ENCODE results near the gene RFX1.

GRCh38 chr19:13938301-13939064, 67.6 kb downstream of the RFX1 start, which contains the start of gene PODNL1:
- TF ChIP-seq POLR2AphosphoS5 (IDR thresholded peaks at IDR 0.05; ENCODE audit: borderline replicate concordance, low read depth, low read length) = no peak
- TF ChIP-seq EZH2 (IDR thresholded peaks at IDR 0.05) = no peak
